BJ (cell line): ENCODE results near the gene DIAPH1. TPM values are rescaled to one million over a fixed set of nuclear protein-coding genes. Genes with fewer than 3 reads are reported as not detected.

Experiments
- CTCF ChIA-PET: fragments of 350-600 bp; formaldehyde crosslinking; extraction: SDS; loops from one replicate; lab custom pipeline; 2021; ENCODE audit warnings: antibody characterized with exemption, inconsistent platforms; lab: Yijun Ruan, JAX
- POLR2A ChIA-PET: fragments of 300-600 bp; sonication (Branson Sonifier 250); formaldehyde crosslinking; extraction: SDS; loops from one replicate; lab custom pipeline; 2021; ENCODE audit warnings: antibody characterized with exemption; lab: Charles Lee
- DNase-seq: peaks from one replicate; pipeline ENCODE4 v3.0.0-alpha.2; 2011; ENCODE audit warnings: low read depth
- H3K27me3 ChIP-seq: 2 replicates; pipeline ENCODE4 v1.6.0; 2011; ENCODE audit warnings: low read length; ENCODE audit not compliant: control insufficient read depth, insufficient read depth
- H3K36me3 ChIP-seq: 2 replicates; pipeline ENCODE4 v1.5.1; 2011; ENCODE audit warnings: low read length; ENCODE audit not compliant: control insufficient read depth, insufficient read depth
- H3K4me3 ChIP-seq: 2 replicates; pipeline ENCODE4 v1.5.1; 2011; ENCODE audit warnings: low read depth, mild to moderate bottlenecking, control low read depth, low read length
- polyA plus RNA-seq: library from polyadenylated mRNA; depleted of rRNA; stranded (reverse); fragments of >200 nt; gene quantifications from 2 replicates; pipeline ENCODE4 v1.2.3, GENCODE V29; 2011
- TF ChIP-seq, protein P1 (sequence below): IDR thresholded peaks from 2 replicates; pipeline ENCODE4 v1.5.1; 2011; ENCODE audit warnings: low read depth, mild to moderate bottlenecking, control low read depth, inconsistent platforms, low read length, moderate library complexity; ENCODE audit not compliant: insufficient read depth

The DIAPH1 gene
- polyA plus RNA-seq, 1 experiment: 36.6 TPM

DNA sequence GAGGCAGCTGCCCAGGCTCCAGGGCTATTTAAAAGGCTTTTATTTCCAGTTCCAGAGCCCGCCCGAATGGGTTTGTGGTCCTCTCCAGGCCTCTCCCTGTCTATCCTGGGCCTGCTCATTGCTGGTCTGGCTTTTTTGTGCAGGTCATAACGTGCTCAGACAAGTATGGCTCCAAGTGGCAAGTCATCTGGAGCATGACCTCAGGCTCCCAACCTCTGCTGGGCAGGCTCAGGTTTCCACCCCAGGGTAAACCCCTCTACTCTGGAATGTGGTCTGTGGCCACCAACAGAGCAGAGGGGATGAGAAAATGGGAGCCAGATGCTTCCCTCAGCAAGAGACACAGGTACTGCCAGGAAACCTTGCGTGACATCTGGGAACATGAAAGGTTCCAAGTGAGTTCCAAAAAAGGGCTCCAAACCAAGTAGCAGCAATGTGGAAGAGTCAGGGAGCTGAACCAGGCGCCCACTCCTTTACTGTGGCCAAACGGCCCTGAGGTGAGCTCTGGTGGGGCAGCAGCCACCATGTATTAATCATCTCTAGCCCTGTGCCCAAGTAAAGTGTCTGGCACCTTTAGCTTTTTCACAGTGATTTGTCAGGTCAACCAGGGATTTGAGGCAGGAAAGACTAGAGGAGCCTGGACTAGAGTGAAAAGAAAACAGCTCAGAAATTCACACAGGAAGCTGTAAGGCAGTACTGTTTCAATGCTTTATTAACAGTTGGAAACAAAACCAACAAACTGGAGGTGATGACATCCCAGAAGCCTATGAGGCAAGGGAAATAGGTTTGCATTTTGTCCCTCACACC lies 104.3 kb downstream of the DIAPH1 start:
- Histone ChIP-seq H3K27me3 (no peaks in the 10 kb centered on the region), H3K4me3 (no peak overlapping the region), H3K36me3 (peaks cover 10% of the 10 kb centered on the region)
- ChIA-PET POLR2A (interaction anchor here (0.6 kb wide), 1 partner anchor 1130 kb away, joined by 3 read pairs; no protein-coding TSS in a partner anchor), CTCF (interaction anchor here (0.9 to 11.0 kb wide), 12 partner anchors 8 to 96 kb away, joined by 3 to 170 read pairs (median 8); partner anchors contain the start of genes PCDHGA11, PCDHGB7 and PCDHGC3)
- DNase-seq: peak; percentile 44
- TF ChIP-seq, protein P1, sequence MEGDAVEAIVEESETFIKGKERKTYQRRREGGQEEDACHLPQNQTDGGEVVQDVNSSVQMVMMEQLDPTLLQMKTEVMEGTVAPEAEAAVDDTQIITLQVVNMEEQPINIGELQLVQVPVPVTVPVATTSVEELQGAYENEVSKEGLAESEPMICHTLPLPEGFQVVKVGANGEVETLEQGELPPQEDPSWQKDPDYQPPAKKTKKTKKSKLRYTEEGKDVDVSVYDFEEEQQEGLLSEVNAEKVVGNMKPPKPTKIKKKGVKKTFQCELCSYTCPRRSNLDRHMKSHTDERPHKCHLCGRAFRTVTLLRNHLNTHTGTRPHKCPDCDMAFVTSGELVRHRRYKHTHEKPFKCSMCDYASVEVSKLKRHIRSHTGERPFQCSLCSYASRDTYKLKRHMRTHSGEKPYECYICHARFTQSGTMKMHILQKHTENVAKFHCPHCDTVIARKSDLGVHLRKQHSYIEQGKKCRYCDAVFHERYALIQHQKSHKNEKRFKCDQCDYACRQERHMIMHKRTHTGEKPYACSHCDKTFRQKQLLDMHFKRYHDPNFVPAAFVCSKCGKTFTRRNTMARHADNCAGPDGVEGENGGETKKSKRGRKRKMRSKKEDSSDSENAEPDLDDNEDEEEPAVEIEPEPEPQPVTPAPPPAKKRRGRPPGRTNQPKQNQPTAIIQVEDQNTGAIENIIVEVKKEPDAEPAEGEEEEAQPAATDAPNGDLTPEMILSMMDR: no peak

DNA sequence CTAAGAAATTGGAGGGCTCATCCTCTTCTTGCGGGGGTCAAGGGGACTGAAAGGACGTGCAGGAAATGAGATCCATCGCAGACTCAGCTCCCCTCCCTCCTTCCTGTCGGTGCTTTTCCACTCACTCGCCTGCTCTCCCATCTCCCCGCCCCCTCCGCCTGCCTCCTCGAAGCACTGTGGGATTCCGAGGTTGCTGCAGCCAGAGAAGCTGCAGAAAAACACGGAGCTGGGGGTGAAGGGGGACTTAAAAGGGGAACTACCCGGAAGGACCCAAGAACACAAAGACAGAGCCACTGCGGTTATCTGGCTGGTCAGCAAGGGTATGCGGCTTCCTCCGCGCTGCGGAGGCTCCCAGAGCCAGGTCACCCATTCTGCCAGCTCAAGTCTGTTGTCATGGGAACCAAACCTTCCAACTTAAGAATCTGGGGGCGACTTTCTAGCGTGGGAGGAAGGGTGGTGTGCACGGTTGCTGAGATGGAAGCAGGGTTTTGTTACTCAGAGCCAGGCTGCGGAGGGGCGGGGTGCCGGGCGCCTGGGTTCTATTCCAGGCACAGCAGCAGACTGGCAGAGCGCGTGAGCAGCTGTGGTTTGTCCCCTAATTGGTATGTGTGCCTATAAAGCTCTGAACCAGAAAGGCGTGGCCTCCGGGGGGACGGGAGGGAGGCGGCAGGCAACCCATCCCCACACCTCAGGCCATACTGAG lies 105.0 kb downstream of the DIAPH1 start:
- DNase-seq: peak; percentile 49
- Histone ChIP-seq H3K4me3 (peak overlapping the region; percentile 39), H3K36me3 (peaks cover 11% of the 10 kb centered on the region), H3K27me3 (no peaks in the 10 kb centered on the region)
- TF ChIP-seq, protein P1: no peak
- ChIA-PET POLR2A (interaction anchor here (0.6 kb wide), 1 partner anchor 1131 kb away, joined by 3 read pairs; no protein-coding TSS in a partner anchor), CTCF (interaction anchor here (1.0 to 11.0 kb wide), 22 partner anchors 10 to 117 kb away, joined by 3 to 170 read pairs (median 6); partner anchors contain the start of genes PCDHGA10, PCDHGA11, PCDHGA12 and PCDHGB7)

DNA sequence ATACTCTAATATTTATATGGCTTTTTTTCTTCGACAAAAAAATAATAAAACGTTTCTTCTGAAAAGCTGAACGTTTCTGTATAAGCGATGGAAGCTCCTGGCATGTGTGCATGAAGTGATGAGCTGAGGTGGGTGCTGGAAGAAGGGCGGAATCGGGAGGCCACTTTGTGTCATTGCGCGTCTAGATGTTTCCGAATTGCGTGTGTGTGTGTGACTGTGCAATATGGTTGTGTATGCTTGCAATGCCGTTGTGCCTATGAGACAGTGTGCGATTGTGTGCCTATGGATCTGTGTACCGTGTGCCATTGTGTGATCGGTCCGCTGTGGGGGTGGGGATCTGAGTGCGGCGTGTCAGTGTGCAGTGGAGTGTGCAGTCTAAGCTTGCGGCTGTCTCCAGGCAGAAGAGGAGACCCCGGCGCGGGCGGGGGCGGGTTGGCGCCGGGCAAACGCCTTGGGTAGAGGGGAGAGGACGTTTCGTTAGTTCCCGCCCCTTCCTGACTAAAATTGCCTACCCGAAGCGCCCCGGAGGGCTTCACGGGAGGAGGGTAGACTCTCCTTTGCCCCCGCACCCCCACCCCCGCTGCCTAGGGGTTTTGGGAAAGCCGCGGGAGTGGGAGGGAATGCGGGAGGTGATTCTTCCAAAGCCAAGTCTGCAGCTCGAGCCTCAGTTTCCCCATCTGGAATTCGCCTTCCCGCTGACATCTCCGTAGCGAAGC lies 105.7 kb downstream of the DIAPH1 start:
- no peaks in the 10 kb centered on the region for H3K27me3 ChIP-seq
- TF ChIP-seq, protein P1: no peak
- CTCF ChIA-PET: interaction anchor here (0.7 to 11.0 kb wide), 27 partner anchors 9 to 116 kb away, joined by 3 to 170 read pairs (median 4); partner anchors contain the start of genes PCDHGA10, PCDHGA11, PCDHGA12 and PCDHGB7
- H3K4me3 ChIP-seq: peak overlapping the region; percentile 39
- H3K36me3 ChIP-seq: peaks cover 11% of the 10 kb centered on the region
- DNase-seq: no peak
- POLR2A ChIA-PET: interaction anchor here (0.6 to 1.0 kb wide), 2 partner anchors 9 to 1404 kb away, joined by 5 to 6 read pairs; no protein-coding TSS in a partner anchor

DNA sequence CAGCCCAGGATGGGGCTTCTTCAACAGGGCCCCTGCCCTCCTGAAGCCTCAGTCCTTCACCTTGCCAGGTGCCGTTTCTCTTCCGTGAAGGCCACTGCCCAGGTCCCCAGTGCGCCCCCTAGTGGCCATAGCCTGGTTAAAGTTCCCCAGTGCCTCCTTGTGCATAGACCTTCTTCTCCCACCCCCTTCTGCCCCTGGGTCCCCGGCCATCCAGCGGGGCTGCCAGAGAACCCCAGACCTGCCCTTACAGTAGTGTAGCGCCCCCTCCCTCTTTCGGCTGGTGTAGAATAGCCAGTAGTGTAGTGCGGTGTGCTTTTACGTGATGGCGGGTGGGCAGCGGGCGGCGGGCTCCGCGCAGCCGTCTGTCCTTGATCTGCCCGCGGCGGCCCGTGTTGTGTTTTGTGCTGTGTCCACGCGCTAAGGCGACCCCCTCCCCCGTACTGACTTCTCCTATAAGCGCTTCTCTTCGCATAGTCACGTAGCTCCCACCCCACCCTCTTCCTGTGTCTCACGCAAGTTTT lies 106.3 kb downstream of the DIAPH1 start:
- Histone ChIP-seq H3K27me3 (no peaks in the 10 kb centered on the region), H3K36me3 (peaks cover 11% of the 10 kb centered on the region), H3K4me3 (peak overlapping the region; percentile 39)
- TF ChIP-seq, protein P1: peak; percentile 90
- ChIA-PET POLR2A (interaction anchor here (0.6 to 1.0 kb wide), 2 partner anchors 9 to 1403 kb away, joined by 5 to 6 read pairs; no protein-coding TSS in a partner anchor), CTCF (interaction anchor here (0.6 to 11.0 kb wide), 31 partner anchors 9 to 1295 kb away, joined by 3 to 170 read pairs (median 4); partner anchors contain the start of genes PCDHGA10, PCDHGA11, PCDHGA12 and PCDHGB7)
- no peak for DNase-seq
